Activated CD4-positive, alpha-beta memory T cell treated with anti-CD3 and anti-CD28 coated beads for 36 hours (primary cell): ENCODE data around the gene ANKRD39. TPM values are rescaled to one million over a fixed set of nuclear protein-coding genes. Genes with fewer than 3 reads are reported as not detected.

ENCODE experiments used
- CTCF ChIA-PET: fragments of 350-600 bp; sonication (Branson Sonifier 250); formaldehyde crosslinking; loops from one replicate; lab custom pipeline; 2021; ENCODE audit warnings: antibody characterized with exemption, inconsistent platforms; lab: Charles Lee
- POLR2A ChIA-PET: fragments of 350-600 bp; sonication (Branson Sonifier 250); formaldehyde crosslinking; loops from one replicate; lab custom pipeline; 2021; ENCODE audit warnings: antibody characterized with exemption; lab: Charles Lee
- DNase-seq: peaks from one replicate; pipeline ENCODE4 v3.0.0-alpha.2; 2020
- H3K27ac Mint-ChIP-seq: one replicate; pipeline ENCODE4 v1.8.0; 2021; ENCODE audit warnings: mixed read lengths
- H3K27me3 Mint-ChIP-seq: one replicate; pipeline ENCODE4 v1.8.0; 2021; ENCODE audit warnings: mixed read lengths
- H3K36me3 Mint-ChIP-seq: one replicate; pipeline ENCODE4 v1.8.0; 2021; ENCODE audit warnings: mixed read lengths
- H3K4me1 Mint-ChIP-seq: one replicate; pipeline ENCODE4 v1.8.0; 2021; ENCODE audit warnings: low read depth, mixed read lengths
- H3K4me3 Mint-ChIP-seq: one replicate; pipeline ENCODE4 v1.8.0; 2021; ENCODE audit warnings: mild to moderate bottlenecking, mixed read lengths
- H3K9me3 Mint-ChIP-seq: one replicate; pipeline ENCODE4 v1.8.0; 2021; ENCODE audit warnings: mixed read lengths
- intact Hi-C: fragments of 100-400 bp; cut with micrococcal nuclease; formaldehyde crosslinking; loops from one replicate; pipeline ENCODE4 v1.15.1; 2023
- total RNA-seq, 2 experiments: library from RNA; stranded (reverse); gene quantifications; one replicate each; pipeline ENCODE4 v1.2.3, GENCODE V29; 2021

The ANKRD39 gene, protein sequence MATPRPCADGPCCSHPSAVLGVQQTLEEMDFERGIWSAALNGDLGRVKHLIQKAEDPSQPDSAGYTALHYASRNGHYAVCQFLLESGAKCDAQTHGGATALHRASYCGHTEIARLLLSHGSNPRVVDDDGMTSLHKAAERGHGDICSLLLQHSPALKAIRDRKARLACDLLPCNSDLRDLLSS
- 10 to 100 TPM; 29.0 to 35.1 TPM for total RNA-seq

GRCh38 chr2:96857667-96858372, at the start of gene ANKRD39:
Gene ANKRD39, minus strand, starts transcription at chr2:96858016. Its CDS starts 29 bp downstream, at chr2:96857987.
- peak within 1 kb of the TSS; percentile 84 for H3K27ac Mint-ChIP-seq
- peak; percentile 98 for DNase-seq
- intact Hi-C loops = loop anchor here (1.0 to 5.0 kb wide), 5 partner anchors 17 to 254 kb away; partner anchors contain the start of gene CNNM3
- POLR2A ChIA-PET = interaction anchor here (0.6 to 3.1 kb wide), 21 partner anchors 9 to 255 kb away, joined by 3 to 21 read pairs (median 4); partner anchors contain the start of genes ANKRD36, CNNM3 and KANSL3
- no peaks in the 10 kb centered on the region for H3K9me3 Mint-ChIP-seq
- CTCF ChIA-PET = interaction anchor here (0.6 to 8.4 kb wide), 30 partner anchors 10 to 741 kb away, joined by 3 to 192 read pairs (median 10); partner anchors contain the start of genes ANKRD36, CNNM3, KANSL3 and SEMA4C
- peak within 1 kb of the TSS; percentile 93 for H3K4me3 Mint-ChIP-seq
- H3K36me3 Mint-ChIP-seq = peaks cover 22% of the 10 kb centered on the region
- H3K27me3 Mint-ChIP-seq = no peaks in the 10 kb centered on the region
- peaks cover 43% of the 10 kb centered on the region for H3K4me1 Mint-ChIP-seq

DNA sequence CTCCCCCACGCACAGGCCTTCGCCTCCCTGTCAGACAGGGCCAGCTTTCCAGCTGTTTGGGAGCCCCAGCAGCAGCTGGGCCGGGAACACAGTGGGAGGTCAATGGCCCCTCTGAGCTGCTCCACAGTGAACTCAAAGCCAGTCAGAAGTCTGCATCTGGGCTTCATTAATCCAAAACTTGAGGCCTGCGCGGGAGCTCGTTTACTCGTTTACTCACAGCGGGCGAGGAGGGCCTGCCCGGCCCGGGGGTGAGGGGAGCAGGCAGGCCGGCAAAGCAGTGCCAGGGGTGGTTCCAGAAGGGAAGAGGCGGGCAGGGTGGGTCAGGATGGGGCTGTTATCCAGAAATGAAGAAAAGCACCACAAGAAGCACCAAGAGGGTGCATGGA, 48.9 kb upstream of the ANKRD39 start:
- CTCF ChIA-PET = no interaction called here

DNA sequence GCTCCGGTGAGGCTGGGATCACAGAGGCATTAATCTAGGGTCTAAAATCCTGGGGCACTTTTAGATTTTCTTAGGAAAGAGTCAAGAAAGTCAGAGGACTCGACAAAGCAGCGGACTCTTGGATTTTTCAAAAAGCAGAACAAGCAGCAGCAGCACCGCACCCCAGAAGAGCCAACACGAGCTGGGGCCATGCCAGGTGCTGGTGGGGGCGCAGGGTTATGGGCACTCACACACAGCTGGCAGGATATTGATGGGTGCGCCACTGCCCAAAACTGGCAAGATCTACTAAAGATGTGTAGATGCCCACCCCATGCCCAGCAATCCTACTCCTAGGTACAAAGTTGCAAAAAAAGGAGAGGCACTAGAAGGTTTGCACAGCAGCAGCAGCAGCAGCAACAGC, 46.0 kb upstream of the ANKRD39 start:
- H3K4me1 Mint-ChIP-seq = peaks cover under 1% of the 10 kb centered on the region
- intact Hi-C loops = no loop called here
- no peaks in the 10 kb centered on the region for H3K36me3 Mint-ChIP-seq
- no peaks in the 10 kb centered on the region for H3K27me3 Mint-ChIP-seq
- no peaks in the 10 kb centered on the region for H3K9me3 Mint-ChIP-seq
- DNase-seq = no peak
- H3K4me3 Mint-ChIP-seq = no peak overlapping the region
- ChIA-PET POLR2A (no interaction called here), CTCF (no interaction called here)
- H3K27ac Mint-ChIP-seq = no peak overlapping the region

More for the DNA sequence above, 48.9 kb upstream of the ANKRD39 start:
- no peak overlapping the region for H3K27ac Mint-ChIP-seq
- DNase-seq = no peak
- POLR2A ChIA-PET = no interaction called here
- H3K36me3 Mint-ChIP-seq = no peaks in the 10 kb centered on the region
- peaks cover 2% of the 10 kb centered on the region for H3K4me1 Mint-ChIP-seq
- H3K9me3 Mint-ChIP-seq = no peaks in the 10 kb centered on the region
- H3K4me3 Mint-ChIP-seq = no peak overlapping the region
- H3K27me3 Mint-ChIP-seq = no peaks in the 10 kb centered on the region
- intact Hi-C loops = no loop called here

DNA sequence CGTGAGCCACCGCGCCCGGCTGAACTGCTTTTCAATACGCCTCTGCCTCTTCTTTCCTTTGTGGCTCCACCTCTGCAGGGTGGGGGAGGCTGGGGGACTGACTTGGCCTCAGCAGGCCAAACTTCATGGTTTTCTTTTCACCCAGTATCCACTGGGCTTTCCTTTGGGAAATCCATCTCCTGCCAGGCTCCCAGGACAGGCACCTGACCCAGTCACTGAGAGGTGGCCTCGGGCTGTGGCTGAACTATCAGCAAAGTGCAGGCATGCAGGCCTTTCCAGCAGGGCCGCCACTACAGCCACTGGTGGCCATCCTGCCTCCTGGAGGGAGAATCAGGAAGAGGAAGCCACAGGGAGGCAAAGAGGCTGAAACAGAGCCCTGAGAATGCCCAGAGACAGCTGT, 45.5 kb upstream of the ANKRD39 start:
- Mint-ChIP-seq H3K4me3 (no peak overlapping the region), H3K27me3 (no peaks in the 10 kb centered on the region), H3K4me1 (peaks cover 4% of the 10 kb centered on the region), H3K9me3 (no peaks in the 10 kb centered on the region), H3K36me3 (no peaks in the 10 kb centered on the region), H3K27ac (no peak overlapping the region)
- intact Hi-C loops = no loop called here
- DNase-seq = no peak
- CTCF ChIA-PET = no interaction called here
- POLR2A ChIA-PET = no interaction called here

DNA sequence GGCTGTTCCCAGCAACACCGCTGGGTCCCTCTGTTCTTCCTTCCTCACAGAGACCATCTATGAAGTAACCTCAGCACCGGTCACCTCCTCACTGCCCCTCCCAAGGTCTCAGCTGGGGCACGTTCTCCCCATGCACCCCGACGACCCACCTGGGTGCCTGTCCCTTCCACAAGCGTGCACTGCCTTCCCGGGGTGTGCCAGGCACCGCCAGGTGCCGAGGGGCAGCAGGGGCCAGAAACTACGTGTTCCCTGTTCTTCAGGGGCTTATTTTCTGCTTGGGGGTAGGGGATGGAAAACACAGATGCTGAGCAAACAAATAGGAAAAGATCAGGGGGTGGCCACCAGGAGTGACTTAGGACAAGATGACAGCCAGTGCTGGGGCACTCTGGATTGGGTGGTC, 42.4 kb upstream of the ANKRD39 start:
- no peak for DNase-seq
- H3K4me3 Mint-ChIP-seq = no peak overlapping the region
- no peaks in the 10 kb centered on the region for H3K36me3 Mint-ChIP-seq
- POLR2A ChIA-PET = no interaction called here
- no peaks in the 10 kb centered on the region for H3K9me3 Mint-ChIP-seq
- peaks cover 26% of the 10 kb centered on the region for H3K4me1 Mint-ChIP-seq
- H3K27me3 Mint-ChIP-seq = no peaks in the 10 kb centered on the region
- CTCF ChIA-PET = no interaction called here
- intact Hi-C loops = no loop called here
- H3K27ac Mint-ChIP-seq = no peak overlapping the region

- no peak for DNase-seq
- Mint-ChIP-seq H3K27me3 (no peaks in the 10 kb centered on the region), H3K27ac (no peak overlapping the region), H3K9me3 (no peaks in the 10 kb centered on the region), H3K4me1 (peaks cover 31% of the 10 kb centered on the region), H3K4me3 (no peak overlapping the region), H3K36me3 (no peaks in the 10 kb centered on the region)
- intact Hi-C loops = no loop called here
- POLR2A ChIA-PET = no interaction called here
- CTCF ChIA-PET = no interaction called here
Measured at GRCh38 chr2:96899413-96899741, 41.6 kb upstream of the ANKRD39 start.

DNA sequence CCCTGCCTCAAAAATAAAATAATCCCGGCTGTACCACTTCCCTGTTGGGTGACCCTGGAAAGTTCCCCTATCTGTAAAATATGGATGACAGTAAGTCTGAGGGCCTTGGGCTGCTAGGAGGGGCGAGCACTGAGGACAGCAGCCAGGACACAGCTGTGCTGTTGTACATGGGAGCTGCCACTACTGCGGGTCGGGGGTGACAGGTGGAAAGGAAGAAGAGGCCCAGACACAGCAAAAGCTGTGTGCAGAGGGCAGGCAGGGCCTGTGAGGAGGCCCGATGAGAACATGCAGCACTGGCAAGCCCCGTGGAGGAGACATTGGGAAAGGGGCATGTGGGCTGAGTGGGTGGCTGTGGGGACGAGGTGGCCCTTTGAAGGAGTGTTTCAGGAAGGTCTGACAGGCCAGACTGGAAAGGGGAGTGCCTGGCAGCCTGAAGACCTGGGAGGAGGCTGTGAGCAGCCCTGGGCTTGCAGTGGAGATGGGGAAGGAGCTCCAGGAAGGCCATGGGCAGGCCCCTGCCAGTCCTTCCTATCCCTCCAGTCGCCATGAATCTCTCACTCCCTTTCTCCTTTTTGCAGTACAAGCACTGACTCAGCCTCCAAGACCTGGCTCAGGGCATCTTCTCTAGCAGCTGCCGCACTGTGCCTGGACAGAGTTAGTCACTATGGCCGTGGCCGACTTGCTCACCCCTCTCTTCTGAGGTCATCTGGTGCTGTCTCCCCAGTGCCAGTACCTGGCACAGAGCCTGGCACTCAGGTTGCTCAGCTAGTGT, 41.0 kb upstream of the ANKRD39 start:
- no peaks in the 10 kb centered on the region for H3K27me3 Mint-ChIP-seq
- no peak overlapping the region for H3K27ac Mint-ChIP-seq
- ChIA-PET CTCF (no interaction called here), POLR2A (no interaction called here)
- H3K9me3 Mint-ChIP-seq = no peaks in the 10 kb centered on the region
- intact Hi-C loops = no loop called here
- no peak overlapping the region for H3K4me3 Mint-ChIP-seq
- H3K36me3 Mint-ChIP-seq = no peaks in the 10 kb centered on the region
- peaks cover 31% of the 10 kb centered on the region for H3K4me1 Mint-ChIP-seq
- no peak for DNase-seq

DNA sequence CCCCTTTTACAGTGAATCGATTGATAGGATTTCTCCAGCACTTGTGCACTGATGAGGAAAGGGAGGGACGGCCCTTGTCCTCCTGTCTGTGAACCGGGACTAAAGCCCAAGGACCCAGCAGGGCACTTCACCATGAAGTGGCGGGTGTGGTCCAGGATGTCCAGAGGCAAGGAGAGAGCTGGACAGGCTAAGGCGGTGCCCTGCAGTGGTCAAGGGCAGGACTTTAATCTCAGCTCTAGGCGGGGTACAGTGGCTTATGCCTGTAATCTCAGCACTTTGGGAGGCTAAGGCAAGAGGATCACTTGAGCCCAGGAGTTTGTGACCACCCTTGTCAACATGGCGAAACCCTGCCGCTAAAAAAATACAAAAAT, 40.3 kb upstream of the ANKRD39 start:
- Mint-ChIP-seq H3K4me3 (no peak overlapping the region), H3K9me3 (no peaks in the 10 kb centered on the region), H3K4me1 (peaks cover 31% of the 10 kb centered on the region), H3K27me3 (no peaks in the 10 kb centered on the region), H3K36me3 (no peaks in the 10 kb centered on the region), H3K27ac (no peak overlapping the region)
- no peak for DNase-seq
- ChIA-PET CTCF (no interaction called here), POLR2A (no interaction called here)
- intact Hi-C loops = no loop called here

DNA sequence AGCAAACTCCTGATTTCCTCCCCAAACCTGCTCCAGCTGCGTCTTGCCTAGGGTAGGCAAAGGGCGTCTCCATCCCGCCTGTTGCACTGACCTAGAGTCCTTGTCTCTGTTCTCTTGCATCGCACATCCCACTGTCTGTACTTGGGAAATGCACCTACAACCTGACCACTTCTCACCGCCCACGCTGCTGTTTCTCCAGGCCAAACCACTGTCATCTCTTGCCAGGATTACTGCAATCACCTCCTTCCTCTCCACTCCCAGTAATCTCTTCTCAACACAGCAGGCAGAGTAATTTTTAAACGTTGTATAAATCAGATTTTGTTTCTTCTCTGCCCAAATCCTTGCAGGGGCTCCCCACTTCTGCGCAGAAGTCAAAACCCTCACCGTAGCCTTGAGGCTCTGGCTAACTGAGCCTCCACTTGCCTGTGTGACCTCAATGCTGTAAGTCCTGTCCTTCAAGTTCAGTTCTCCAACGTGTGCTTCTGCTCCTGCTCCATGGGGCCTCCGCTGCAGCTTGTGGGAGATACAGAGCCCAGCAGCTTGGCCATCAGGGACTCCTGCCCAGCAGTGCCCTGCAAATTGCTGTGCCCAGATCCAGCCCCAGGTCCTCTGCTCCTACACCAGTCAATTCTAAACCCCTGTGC, 39.8 kb upstream of the ANKRD39 start:
- H3K27me3 Mint-ChIP-seq = no peaks in the 10 kb centered on the region
- H3K4me3 Mint-ChIP-seq = no peak overlapping the region
- H3K27ac Mint-ChIP-seq = no peak overlapping the region
- CTCF ChIA-PET = no interaction called here
- no peaks in the 10 kb centered on the region for H3K9me3 Mint-ChIP-seq
- POLR2A ChIA-PET = no interaction called here
- peaks cover 32% of the 10 kb centered on the region for H3K4me1 Mint-ChIP-seq
- no peaks in the 10 kb centered on the region for H3K36me3 Mint-ChIP-seq
- intact Hi-C loops = no loop called here
- DNase-seq = no peak

DNA sequence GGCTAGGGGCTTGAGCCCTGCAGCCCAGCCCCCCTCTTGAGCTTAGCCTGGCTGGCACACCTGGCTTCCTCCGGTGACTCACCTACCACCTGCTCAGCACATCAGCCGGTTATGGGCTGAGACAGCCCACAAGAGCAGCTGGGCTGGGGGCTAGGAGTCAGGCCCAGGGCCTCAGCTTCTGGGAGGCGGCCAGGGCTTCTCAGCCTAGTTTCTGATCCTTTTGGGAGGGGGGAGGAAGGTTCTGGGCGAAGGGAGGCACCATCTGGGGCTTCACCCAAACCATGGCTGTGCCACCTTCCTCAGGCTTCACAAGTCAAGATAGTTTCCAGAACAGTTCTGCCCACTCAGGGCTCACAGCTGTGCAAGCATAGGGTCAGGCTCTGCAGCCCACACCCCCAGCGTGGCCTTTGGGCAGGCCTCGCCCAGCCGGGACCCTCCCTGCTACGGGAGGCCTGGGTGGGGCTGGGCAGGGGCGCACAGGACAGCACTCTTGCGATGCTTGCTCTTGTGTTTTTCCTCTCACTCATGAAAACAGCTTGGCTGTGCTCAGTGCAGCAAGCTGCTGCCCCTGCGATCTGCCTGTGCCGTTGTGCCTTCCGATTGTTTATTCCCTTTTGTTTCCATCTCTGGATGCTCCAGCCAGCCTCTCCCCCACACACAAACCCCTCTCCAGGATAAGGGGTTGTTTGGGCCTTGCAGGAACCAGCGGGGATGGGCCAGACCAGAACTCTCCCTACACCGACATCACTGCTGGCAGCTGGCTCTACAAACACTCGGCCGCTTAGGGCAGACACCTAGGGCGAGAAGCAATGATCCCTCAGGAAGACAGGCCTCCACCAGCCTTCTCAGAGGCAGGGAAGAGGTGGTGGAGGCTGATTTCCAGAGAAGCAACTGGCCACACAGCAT, 38.2 kb upstream of the ANKRD39 start:
- no peaks in the 10 kb centered on the region for H3K36me3 Mint-ChIP-seq
- H3K27me3 Mint-ChIP-seq = no peaks in the 10 kb centered on the region
- intact Hi-C loops = no loop called here
- H3K4me1 Mint-ChIP-seq = peaks cover 47% of the 10 kb centered on the region
- POLR2A ChIA-PET = no interaction called here
- peak; percentile 34 for DNase-seq
- H3K27ac Mint-ChIP-seq = no peak overlapping the region
- CTCF ChIA-PET = no interaction called here
- H3K9me3 Mint-ChIP-seq = no peaks in the 10 kb centered on the region
- H3K4me3 Mint-ChIP-seq = no peak overlapping the region

DNA sequence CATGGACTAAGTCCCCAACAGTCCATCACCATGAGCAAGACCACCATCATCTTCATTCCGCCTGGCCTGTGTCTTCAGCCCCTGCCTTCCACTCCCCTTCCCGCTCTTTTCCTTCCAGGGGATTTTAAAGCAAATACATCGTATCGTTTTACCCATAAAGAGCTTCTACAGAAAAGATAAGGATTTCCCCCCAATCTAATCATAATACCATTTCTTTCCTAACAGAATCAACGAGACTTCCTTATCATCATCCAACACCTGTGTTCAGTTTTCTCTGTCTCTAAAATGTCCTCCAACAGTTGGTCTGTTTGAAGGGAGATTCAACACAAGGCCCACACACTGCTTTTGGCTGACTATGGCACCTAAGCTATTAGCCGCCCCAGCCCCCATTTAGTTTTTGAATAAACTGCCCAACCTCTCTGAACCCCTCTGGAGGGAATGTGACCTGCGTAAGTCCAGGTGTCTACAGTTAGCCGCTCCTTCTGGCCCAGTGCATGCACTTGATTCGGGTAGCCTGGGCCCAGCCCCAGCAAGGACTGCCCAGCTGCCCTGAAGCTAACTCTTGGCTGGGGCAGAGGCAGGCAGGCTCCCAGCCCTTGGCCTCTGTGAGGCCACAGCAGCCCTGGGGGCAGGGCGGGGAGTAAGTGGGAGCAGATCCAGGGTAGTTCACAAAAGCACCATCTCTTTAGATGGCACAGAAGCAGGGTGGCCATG, 37.4 kb upstream of the ANKRD39 start:
- Mint-ChIP-seq H3K4me3 (no peak overlapping the region), H3K4me1 (peaks cover 52% of the 10 kb centered on the region), H3K36me3 (no peaks in the 10 kb centered on the region), H3K27ac (no peak overlapping the region), H3K27me3 (no peaks in the 10 kb centered on the region), H3K9me3 (no peaks in the 10 kb centered on the region)
- DNase-seq = no peak
- ChIA-PET POLR2A (no interaction called here), CTCF (no interaction called here)
- intact Hi-C loops = no loop called here
